KBM-7 (cell line): ENCODE data around the gene CROCC.
"Not testable (repeated sequence)": the region's sequence is repeated elsewhere in the genome, so short reads cannot be mapped to it uniquely, and the experiment has no call there.

Experiments used
- DNase-seq: peaks from one replicate; pipeline ENCODE4 v3.0.0-alpha.2; 2015
- in situ Hi-C: fragments of 300-500 bp; cut with MboI; formaldehyde crosslinking; loops from 2 replicates; pipeline ENCODE4 v1.14.3; 2020; ENCODE audit warnings: low sequenced_read_pairs, low pct_unique_long_range_greater_than_20kb, mixed read lengths

Gene CROCC

GRCh38 chr1:16960560-16961296 is 39.0 kb downstream of the CROCC start:
- in situ Hi-C loops: no loop called here
- DNase-seq: no peak

GRCh38 chr1:16961297-16962133 is 39.8 kb downstream of the CROCC start:
- in situ Hi-C loops: no loop called here
- DNase-seq: no peak

GRCh38 chr1:16964169-16964568 is 42.4 kb downstream of the CROCC start:
- in situ Hi-C loops, DNase-seq: not testable (repeated sequence)

GRCh38 chr1:16965486-16966067 is 43.8 kb downstream of the CROCC start:
- in situ Hi-C loops: no loop called here
- DNase-seq: no peak

- in situ Hi-C loops: no loop called here
Observed at GRCh38 chr1:16966282-16966681, 44.6 kb downstream of the CROCC start.

GRCh38 chr1:16967095-16967575 is 45.4 kb downstream of the CROCC start:
- DNase-seq: no peak
- in situ Hi-C loops: no loop called here

More at GRCh38 chr1:16966282-16966681, 44.6 kb downstream of the CROCC start:
- no peak for DNase-seq

- in situ Hi-C loops: no loop called here
- no peak for DNase-seq
Observed at GRCh38 chr1:16967962-16968361, 46.2 kb downstream of the CROCC start.

- no peak for DNase-seq
- in situ Hi-C loops: no loop called here
Observed at GRCh38 chr1:16968372-16968771, 46.6 kb downstream of the CROCC start.

- DNase-seq: no peak
- in situ Hi-C loops: no loop called here
Observed at GRCh38 chr1:16969057-16969611, 47.4 kb downstream of the CROCC start.

- DNase-seq: no peak
- in situ Hi-C loops: no loop called here
Observed at GRCh38 chr1:16969651-16970050, 47.9 kb downstream of the CROCC start.

GRCh38 chr1:16970132-16970910 is 48.6 kb downstream of the CROCC start:
- no peak for DNase-seq
- in situ Hi-C loops: no loop called here

- in situ Hi-C loops: no loop called here
Observed at GRCh38 chr1:16971341-16972188, 49.8 kb downstream of the CROCC start.

GRCh38 chr1:16972189-16972895 is 50.6 kb downstream of the CROCC start:
- in situ Hi-C loops: no loop called here
- DNase-seq: no peak

More at GRCh38 chr1:16971341-16972188, 49.8 kb downstream of the CROCC start:
- no peak for DNase-seq

- in situ Hi-C loops: no loop called here
- no peak for DNase-seq
Observed at GRCh38 chr1:16973215-16973614, 51.5 kb downstream of the CROCC start.

- in situ Hi-C loops: no loop called here
Observed at GRCh38 chr1:16975211-16975610, 53.5 kb downstream of the CROCC start.

GRCh38 chr1:16975838-16976237 is 54.1 kb downstream of the CROCC start:
- in situ Hi-C loops: no loop called here
- DNase-seq: no peak

More at GRCh38 chr1:16975211-16975610, 53.5 kb downstream of the CROCC start:
- no peak for DNase-seq

GRCh38 chr1:16976966-16977365 is 55.2 kb downstream of the CROCC start:
- no peak for DNase-seq
- in situ Hi-C loops: no loop called here
